Right atrium auricular region (tissue), 2 donors: ENCODE measurements around the gene TRIB2. TPM values are rescaled to one million over a fixed set of nuclear protein-coding genes. Genes with fewer than 3 reads are reported as not detected.

ENCODE experiments used
- DNase-seq: peaks from one replicate; pipeline ENCODE4 v3.0.0-alpha.2; 2019; ENCODE audit warnings: low spot score
- H3K27ac ChIP-seq, 2 donors: fragments of 200-600 bp; sonication (generic); 1 replicate in 1 of 2; 2 replicates in 1 of 2; pipeline ENCODE4 v1.5.1; 2016 to 2019
- H3K27me3 ChIP-seq, 2 donors: fragments of 200-600 bp; sonication (generic); one replicate each; pipeline versions ENCODE4 v1.5.1 to v1.6.0; 2017 to 2019
- H3K36me3 ChIP-seq: fragments of 200-600 bp; sonication (generic); one replicate; pipeline ENCODE4 v1.5.1; 2016
- H3K4me1 ChIP-seq, 2 donors: fragments of 200-600 bp; sonication (generic); one replicate each; pipeline versions ENCODE4 v1.5.1 to v1.6.0; 2017 to 2019
- H3K4me3 ChIP-seq, 2 donors: fragments of 200-600 bp; sonication (generic); 1 replicate in 1 of 2; 2 replicates in 1 of 2; pipeline ENCODE4 v1.5.1; 2017 to 2019; ENCODE audit warnings: mild to moderate bottlenecking in 1 of 2, moderate library complexity in 1 of 2
- H3K9me3 ChIP-seq, 2 donors: fragments of 200-600 bp; sonication (generic); one replicate each; pipeline ENCODE4 v1.5.1; 2019
- CTCF ChIP-seq, 2 donors: fragments of 200-600 bp; sonication (generic); IDR thresholded peaks; one replicate each; pipeline ENCODE4 v1.5.1; 2019; ENCODE audit warnings: antibody characterized with exemption in 2 of 2
- total RNA-seq, 2 donors: library from RNA; depleted of rRNA; stranded (reverse); fragments of >200 nt; gene quantifications; one replicate each; pipeline ENCODE4 v1.1.0, GENCODE V29; 2016

The TRIB2 gene
- total RNA-seq, 2 donors from 2014 or later, result 33.5 to 55.7 TPM

- DNase-seq, result no peak
- no peak overlapping the region for H3K27ac ChIP-seq
Observed at GRCh38 chr2:12708508-12709206, 8.1 kb upstream of the TRIB2 start.

GRCh38 chr2:12709207-12709522 is 7.6 kb upstream of the TRIB2 start:
- H3K4me1 ChIP-seq, result no peaks in the 10 kb centered on the region
- H3K27me3 ChIP-seq, result no peaks in the 10 kb centered on the region

More at GRCh38 chr2:12708508-12709206, 8.1 kb upstream of the TRIB2 start:
- Histone ChIP-seq H3K4me3 (no peak overlapping the region), H3K9me3 (no peaks in the 10 kb centered on the region), H3K4me1 (no peaks in the 10 kb centered on the region), H3K36me3 (no peaks in the 10 kb centered on the region), H3K27me3 (no peaks in the 10 kb centered on the region)
- TF ChIP-seq CTCF (IDR thresholded peaks at IDR 0.05), result no peak

GRCh38 chr2:12710301-12710700 is 6.4 kb upstream of the TRIB2 start:
- Histone ChIP-seq H3K36me3 (no peaks in the 10 kb centered on the region), H3K4me1 (peaks cover 0 to 10% of the 10 kb centered on the region in 2 donors), H3K27ac (no peak overlapping the region), H3K27me3 (no peaks in the 10 kb centered on the region), H3K9me3 (no peaks in the 10 kb centered on the region), H3K4me3 (no peak overlapping the region)
- no peak for DNase-seq
- TF ChIP-seq CTCF (IDR thresholded peaks at IDR 0.05), result no peak

More at GRCh38 chr2:12709207-12709522, 7.6 kb upstream of the TRIB2 start:
- no peak for TF ChIP-seq CTCF (IDR thresholded peaks at IDR 0.05)
- no peak overlapping the region for H3K27ac ChIP-seq
- no peaks in the 10 kb centered on the region for H3K36me3 ChIP-seq
- no peak overlapping the region for H3K4me3 ChIP-seq
- no peak for DNase-seq
- H3K9me3 ChIP-seq, result no peaks in the 10 kb centered on the region

- TF ChIP-seq CTCF (IDR thresholded peaks at IDR 0.05), result no peak
- no peak for DNase-seq
- Histone ChIP-seq H3K4me1 (peaks cover 0 to 20% of the 10 kb centered on the region in 2 donors), H3K36me3 (no peaks in the 10 kb centered on the region), H3K9me3 (no peaks in the 10 kb centered on the region), H3K4me3 (no peak overlapping the region), H3K27me3 (no peaks in the 10 kb centered on the region), H3K27ac (no peak overlapping the region)
Observed at GRCh38 chr2:12711339-12711738, 5.4 kb upstream of the TRIB2 start.

GRCh38 chr2:12712881-12713280 is 3.9 kb upstream of the TRIB2 start:
- Histone ChIP-seq H3K27me3 (no peaks in the 10 kb centered on the region), H3K9me3 (no peaks in the 10 kb centered on the region), H3K27ac (no peak overlapping the region), H3K36me3 (no peaks in the 10 kb centered on the region), H3K4me1 (peaks cover 0 to 20% of the 10 kb centered on the region in 2 donors), H3K4me3 (no peak overlapping the region)
- DNase-seq, result no peak
- no peak for TF ChIP-seq CTCF (IDR thresholded peaks at IDR 0.05)
